Psoas muscle (tissue), 8 donors: ENCODE data around the gene RPTOR. TPM values are rescaled to one million over a fixed set of nuclear protein-coding genes. Genes with fewer than 3 reads are reported as not detected.

Experiments
- ATAC-seq, 4 donors: fragments of 200-7000 bp; cut with Tn5 transposase; one replicate each; pipeline ENCODE4 v1.9.1; 2020; ENCODE audit warnings: moderate library complexity in 3 of 4, mild to moderate bottlenecking in 2 of 4
- DNase-seq, 2 donors: peaks; one replicate each; pipeline ENCODE4 v3.0.0-alpha.2; 2020
- H3K27ac ChIP-seq: fragments of 200-600 bp; one replicate; pipeline ENCODE4 v1.8.0; 2022
- H3K27me3 ChIP-seq, 3 donors: fragments of 200-600 bp in 1 of 3; one replicate each; pipeline versions ENCODE4 v1.6.1 to v1.8.0; 2013 to 2022; ENCODE audit warnings: low read length in 2 of 3, mild to moderate bottlenecking in 2 of 3, moderate library complexity in 1 of 3; ENCODE audit not compliant: insufficient read depth in 3 of 3
- H3K36me3 ChIP-seq, 2 donors: fragments of 200-600 bp in 1 of 2; one replicate each; pipeline versions ENCODE4 v1.6.1 to v1.8.0; 2013 to 2022; ENCODE audit warnings: low read depth in 1 of 2, mild to moderate bottlenecking in 1 of 2, moderate library complexity in 1 of 2; ENCODE audit not compliant: insufficient read depth in 1 of 2
- H3K4me1 ChIP-seq: fragments of 200-600 bp; one replicate; pipeline ENCODE4 v1.8.0; 2022
- H3K4me3 ChIP-seq: fragments of 200-600 bp; one replicate; pipeline ENCODE4 v1.8.0; 2022; ENCODE audit warnings: mild to moderate bottlenecking
- H3K9me3 ChIP-seq: fragments of 200-600 bp; one replicate; pipeline ENCODE4 v1.8.0; 2022
- WGBS, 3 donors: extraction: QIAGEN DNeasy Blood & Tissue Kit; methylation state at CpG; one replicate each; pipeline versions ENCODE4 v1.1.6 to v1.1.7; 2013; 5-methylcytosine and 5-hydroxymethylcytosine counted together
- intact Hi-C, 2 donors: fragments of 100-400 bp; cut with DNase I; formaldehyde crosslinking; loops; one replicate each; pipeline versions ENCODE4 v1.11.0 to v1.14.2; 2022
- polyA plus RNA-seq, 3 donors: library from polyadenylated mRNA; stranded (reverse); fragments of 200-250 nt; gene quantifications; one replicate each; pipeline ENCODE4 v1.2.3, GENCODE V29; 2013
- total RNA-seq, 4 donors: library from RNA; stranded (reverse); fragmentation: NEBNext Ultra II Directional in 2 of 4; extraction: Animal tissue kit (Norgen Biotek cat#: 25700) in 2 of 4; gene quantifications; one replicate each; pipeline versions ENCODE4 v1.2.1 to v1.2.4, GENCODE V29; 2021 to 2023
- TF ChIP-seq, protein P1 (sequence below): fragments of 200-600 bp; IDR thresholded peaks from one replicate; pipeline ENCODE4 v1.8.0; 2022; ENCODE audit warnings: antibody characterized with exemption
- donor health status: healthy with polysubstance abuse.
- donor health status: DM: no; HTN: no; CAD: no; lungs with moderate emphysema.
- donor health status: Bipolar disorder and iron deficiency.
- donor health status: healthy.
- donor health status: DM: yes; HTN: yes; CAD: no.
- donor health status: DM: no; HTN: no; CAD: no.
- donor health status: DM: no; HTN: no; CAD: no.
- donor health status: DM: yes; HTN: yes; CAD: no.

RPTOR gene
- total and polyA plus RNA-seq, 7 donors = 13.6 to 82.2 (median 32.5) TPM

DNA sequence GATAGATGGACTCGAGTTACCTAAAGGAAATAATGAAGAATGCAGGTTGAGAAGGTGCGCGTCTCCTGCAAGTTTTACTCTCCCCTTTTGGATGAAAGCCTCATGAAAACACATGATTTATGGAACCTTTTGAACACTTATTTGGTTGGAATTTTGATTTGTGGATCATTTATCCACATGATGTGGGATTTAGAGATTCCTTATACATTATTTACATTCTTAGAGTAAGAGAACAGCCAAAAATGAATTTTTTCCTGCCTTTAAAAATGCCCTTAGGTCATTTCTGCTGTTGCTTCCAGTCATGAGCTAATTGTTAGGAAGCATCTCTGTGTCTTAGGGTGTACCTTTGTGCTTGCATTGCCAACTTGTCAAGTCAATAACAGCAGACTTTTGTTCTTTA is 99.9 kb downstream of the RPTOR start:
- intact Hi-C loops = no loop called here
- Histone ChIP-seq H3K36me3 (peaks cover 0 to 8% of the 10 kb centered on the region in 2 donors), H3K4me3 (no peak overlapping the region), H3K4me1 (peaks cover 29% of the 10 kb centered on the region), H3K27me3 (no peaks in the 10 kb centered on the region), H3K9me3 (no peaks in the 10 kb centered on the region), H3K27ac (no peak overlapping the region)
- 93 to 98% (median 96%) methylated on average over 3 of the region's 3 CpGs for WGBS, 3 donors
- DNase-seq (no peak), ATAC-seq (no peak)
- TF ChIP-seq, protein P1, sequence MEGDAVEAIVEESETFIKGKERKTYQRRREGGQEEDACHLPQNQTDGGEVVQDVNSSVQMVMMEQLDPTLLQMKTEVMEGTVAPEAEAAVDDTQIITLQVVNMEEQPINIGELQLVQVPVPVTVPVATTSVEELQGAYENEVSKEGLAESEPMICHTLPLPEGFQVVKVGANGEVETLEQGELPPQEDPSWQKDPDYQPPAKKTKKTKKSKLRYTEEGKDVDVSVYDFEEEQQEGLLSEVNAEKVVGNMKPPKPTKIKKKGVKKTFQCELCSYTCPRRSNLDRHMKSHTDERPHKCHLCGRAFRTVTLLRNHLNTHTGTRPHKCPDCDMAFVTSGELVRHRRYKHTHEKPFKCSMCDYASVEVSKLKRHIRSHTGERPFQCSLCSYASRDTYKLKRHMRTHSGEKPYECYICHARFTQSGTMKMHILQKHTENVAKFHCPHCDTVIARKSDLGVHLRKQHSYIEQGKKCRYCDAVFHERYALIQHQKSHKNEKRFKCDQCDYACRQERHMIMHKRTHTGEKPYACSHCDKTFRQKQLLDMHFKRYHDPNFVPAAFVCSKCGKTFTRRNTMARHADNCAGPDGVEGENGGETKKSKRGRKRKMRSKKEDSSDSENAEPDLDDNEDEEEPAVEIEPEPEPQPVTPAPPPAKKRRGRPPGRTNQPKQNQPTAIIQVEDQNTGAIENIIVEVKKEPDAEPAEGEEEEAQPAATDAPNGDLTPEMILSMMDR = no peak

DNA sequence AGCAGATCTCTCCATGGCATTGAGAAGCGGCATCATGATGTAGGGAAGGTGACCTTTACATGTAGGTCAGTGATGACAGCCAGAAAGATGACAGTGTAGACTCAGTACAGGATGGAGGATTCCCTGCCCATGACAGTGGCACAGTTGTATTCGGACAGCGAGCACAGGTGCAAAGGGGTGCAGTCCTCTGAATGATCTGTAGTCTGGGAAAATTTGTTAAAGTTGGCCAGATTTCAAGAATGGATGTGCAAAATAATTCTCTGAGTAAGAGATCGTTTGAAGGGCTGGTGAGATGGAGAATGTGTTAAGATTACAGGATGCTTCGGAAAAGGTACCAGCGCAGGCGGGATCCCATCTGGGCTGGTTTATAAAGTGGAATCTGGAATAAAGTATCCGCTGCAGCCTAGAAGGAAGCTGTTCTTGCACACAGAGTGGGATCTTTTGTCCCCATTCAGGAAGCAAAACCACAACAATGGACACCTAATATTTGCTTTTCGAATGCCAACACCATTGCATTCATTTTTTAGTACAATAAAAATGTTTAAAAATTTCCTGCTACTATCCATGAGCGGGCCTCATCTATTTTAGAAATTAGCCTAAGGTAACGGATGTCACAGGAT is 101.2 kb downstream of the RPTOR start:
- H3K27me3 ChIP-seq = no peaks in the 10 kb centered on the region
- no peaks in the 10 kb centered on the region for H3K9me3 ChIP-seq
- ATAC-seq (no peak), DNase-seq (no peak)
- intact Hi-C loops = no loop called here
- no peak overlapping the region for H3K27ac ChIP-seq
- no peak overlapping the region for H3K4me3 ChIP-seq
- peaks cover 37% of the 10 kb centered on the region for H3K4me1 ChIP-seq
- TF ChIP-seq, protein P1 = no peak
- 64 to 78% (median 67%) methylated on average over 11 of the region's 11 CpGs for WGBS, 3 donors
- H3K36me3 ChIP-seq = peaks cover 0 to 8% of the 10 kb centered on the region in 2 donors

DNA sequence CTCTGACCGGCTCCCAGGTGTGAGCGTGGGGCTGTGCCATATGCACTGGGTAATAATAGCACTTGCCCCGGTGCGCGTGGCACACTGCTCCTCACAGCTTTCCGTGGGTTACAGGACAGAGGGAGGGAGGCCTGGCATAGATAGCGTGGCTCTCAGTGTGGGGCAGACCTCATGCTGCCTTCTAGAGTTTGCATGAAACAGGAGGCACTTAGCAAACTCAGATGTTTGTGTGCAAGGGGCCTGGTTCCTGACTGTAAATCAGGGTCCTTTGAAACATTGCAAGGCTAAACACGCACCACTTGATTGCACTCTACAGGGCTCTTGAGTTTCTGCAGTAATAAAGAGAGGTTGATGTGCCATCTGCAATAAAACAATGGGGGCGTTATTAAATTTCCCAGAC is 101.7 kb downstream of the RPTOR start:
- no peak for ATAC-seq
- H3K4me3 ChIP-seq = no peak overlapping the region
- H3K36me3 ChIP-seq = peaks cover 0 to 8% of the 10 kb centered on the region in 2 donors
- no peaks in the 10 kb centered on the region for H3K9me3 ChIP-seq
- H3K27ac ChIP-seq = no peak overlapping the region
- H3K4me1 ChIP-seq = peaks cover 37% of the 10 kb centered on the region
- TF ChIP-seq, protein P1 = no peak
- intact Hi-C loops = no loop called here
- no peaks in the 10 kb centered on the region for H3K27me3 ChIP-seq
- no peak for DNase-seq
- 51 to 66% (median 56%) methylated on average over 9 of the region's 9 CpGs for WGBS, 3 donors

DNA sequence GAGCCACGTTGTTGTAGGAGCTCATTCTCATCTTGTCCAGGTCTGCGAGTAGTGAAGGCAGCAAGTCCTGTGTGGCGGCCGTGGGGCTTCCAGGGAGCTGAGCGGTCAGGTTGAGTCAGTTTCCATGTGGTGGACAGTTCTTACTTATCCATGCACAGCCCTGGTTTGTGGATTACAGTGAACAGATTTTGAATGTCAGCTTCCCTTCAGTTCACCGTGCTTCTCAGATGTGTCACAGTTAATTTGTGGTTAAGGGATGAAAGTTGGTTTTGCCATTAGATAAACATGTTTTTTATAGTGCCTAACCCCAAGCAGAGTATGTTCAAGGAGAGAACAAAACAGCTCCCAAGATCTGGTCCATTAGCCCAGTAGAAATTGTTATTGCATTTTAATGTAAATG is 103.1 kb downstream of the RPTOR start:
- WGBS, 3 donors = 71 to 85% (median 72%) methylated on average over 6 of the region's 6 CpGs
- H3K36me3 ChIP-seq = peaks cover 0 to 8% of the 10 kb centered on the region in 2 donors
- no peak for DNase-seq
- intact Hi-C loops = no loop called here
- TF ChIP-seq, protein P1 = no peak
- H3K4me1 ChIP-seq = peaks cover 39% of the 10 kb centered on the region
- H3K27me3 ChIP-seq = no peaks in the 10 kb centered on the region
- peak overlapping the region; percentile 64 for H3K27ac ChIP-seq
- no peak overlapping the region for H3K4me3 ChIP-seq
- no peak for ATAC-seq
- no peaks in the 10 kb centered on the region for H3K9me3 ChIP-seq

DNA sequence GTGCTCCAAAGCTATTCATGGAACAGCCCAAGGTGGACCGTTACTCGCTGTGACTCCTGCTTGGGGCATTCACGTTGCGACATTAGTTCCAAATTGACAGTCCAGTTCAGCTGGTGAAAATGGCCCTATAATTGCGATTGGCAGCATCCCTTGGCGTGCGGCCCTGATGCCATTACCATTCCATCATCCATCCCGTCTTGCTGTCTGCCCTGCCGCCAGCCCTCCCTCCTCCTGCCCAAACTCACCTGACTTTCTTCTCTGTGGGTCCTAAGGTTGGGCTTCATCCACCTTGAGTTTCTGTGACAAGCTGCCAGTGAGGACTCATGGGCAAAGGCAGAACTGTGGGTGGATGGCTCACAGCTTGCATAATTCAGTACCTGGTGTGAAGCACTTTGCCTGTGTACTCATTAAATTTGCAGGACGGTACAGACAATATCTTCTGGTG is 104.6 kb downstream of the RPTOR start:
- intact Hi-C loops = no loop called here
- DNase-seq (peak; percentile 74 to 93), ATAC-seq (peak; percentile 87 to 94 (median 91))
- Histone ChIP-seq H3K9me3 (no peaks in the 10 kb centered on the region), H3K27ac (peak overlapping the region; percentile 64), H3K4me3 (no peak overlapping the region), H3K4me1 (peaks cover 39% of the 10 kb centered on the region), H3K27me3 (no peaks in the 10 kb centered on the region), H3K36me3 (peaks cover 0 to 4% of the 10 kb centered on the region in 2 donors)
- WGBS, 3 donors = 32 to 55% (median 33%) methylated on average over 10 of the region's 10 CpGs
- TF ChIP-seq, protein P1 = no peak
